CD1c-positive myeloid dendritic cell (primary cell): ENCODE measurements around the gene ANKS4B.
"Not testable (repeated sequence)": the region's sequence is repeated elsewhere in the genome, so short reads cannot be mapped to it uniquely, and the experiment has no call there.

Experiments
- DNase-seq: peaks from one replicate; pipeline ENCODE4 v3.0.0-alpha.2; 2016; ENCODE audit errors: extremely low spot score

ANKS4B gene

GRCh38 chr16:21263640-21264570, 30.4 kb downstream of the ANKS4B start:
- DNase-seq, result no peak

GRCh38 chr16:21264571-21265036, 31.1 kb downstream of the ANKS4B start:
- DNase-seq, result no peak

- DNase-seq, result no peak
These were observed 31.8 kb downstream of the ANKS4B start for GRCh38 chr16:21265104-21265837.

- no peak for DNase-seq
These were observed 33.8 kb downstream of the ANKS4B start for GRCh38 chr16:21267298-21267697.

- DNase-seq, result no peak
These were observed 34.7 kb downstream of the ANKS4B start for GRCh38 chr16:21268236-21268635.

- no peak for DNase-seq
These were observed 38.8 kb downstream of the ANKS4B start for GRCh38 chr16:21272253-21272652.

- not testable (repeated sequence) for DNase-seq
These were observed 39.3 kb downstream of the ANKS4B start for GRCh38 chr16:21272763-21273162.

GRCh38 chr16:21274172-21274726, 40.8 kb downstream of the ANKS4B start:
- no peak for DNase-seq

- no peak for DNase-seq
These were observed 42.0 kb downstream of the ANKS4B start for GRCh38 chr16:21275529-21275928.

- DNase-seq, result no peak
These were observed 42.6 kb downstream of the ANKS4B start for GRCh38 chr16:21276090-21276489.

- DNase-seq, result no peak
These were observed 43.8 kb downstream of the ANKS4B start for GRCh38 chr16:21277045-21277926.

GRCh38 chr16:21277927-21278706, 44.6 kb downstream of the ANKS4B start, which contains the start of gene CRYM:
Gene CRYM, minus strand, starts transcription at chr16:21278290. Its CDS starts 39 bp downstream, at chr16:21278251.
- DNase-seq, result peak; percentile 64

- DNase-seq, result no peak
These were observed 46.0 kb downstream of the ANKS4B start for GRCh38 chr16:21279501-21279900.

GRCh38 chr16:21281698-21282389, 48.3 kb downstream of the ANKS4B start:
- no peak for DNase-seq

GRCh38 chr16:21283521-21284289, 50.2 kb downstream of the ANKS4B start:
- DNase-seq, result peak; percentile 54

- no peak for DNase-seq
These were observed 50.9 kb downstream of the ANKS4B start for GRCh38 chr16:21284414-21284813.

- DNase-seq, result no peak
These were observed 51.8 kb downstream of the ANKS4B start for GRCh38 chr16:21285314-21285713.

- DNase-seq, result not testable (repeated sequence)
These were observed 56.3 kb downstream of the ANKS4B start for GRCh38 chr16:21289789-21290188.
